HepG2 (cell line): ENCODE results near the gene MAN1B1. TPM values are rescaled to one million over a fixed set of nuclear protein-coding genes. Genes with fewer than 3 reads are reported as not detected.
A peak's percentile ranks its signal among the peaks of the same experiment; 100 is the strongest.

Experiments
- ELK4 ChIP-seq: sonication (generic); formaldehyde crosslinking; IDR thresholded peaks from 2 replicates; pipeline ENCODE4 v1.9.0; 2021; ENCODE audit warnings: missing genetic modification reagents, borderline replicate concordance
- GATAD2A ChIP-seq: IDR thresholded peaks from 2 replicates; pipeline ENCODE4 v1.6.1; 2016
- HMG20B ChIP-seq: conservative IDR thresholded peaks from 2 replicates; pipeline ENCODE4 v1.6.1; 2016; ENCODE audit warnings: missing genetic modification reagents, missing compliant biosample characterization
- HMGXB3 ChIP-seq: sonication (generic); formaldehyde crosslinking; IDR thresholded peaks from 2 replicates; pipeline ENCODE4 v1.4.0; 2020; ENCODE audit warnings: missing genetic modification reagents, borderline replicate concordance
- IRF9 ChIP-seq: sonication (generic); formaldehyde crosslinking; IDR thresholded peaks from 2 replicates; pipeline ENCODE4 v1.8.0; 2022; ENCODE audit warnings: missing genetic modification reagents, mild to moderate bottlenecking, borderline replicate concordance
- NBN ChIP-seq: fragments of 450-650 bp; conservative IDR thresholded peaks from 2 replicates; pipeline ENCODE4 v1.6.1; 2017
- RBM39 ChIP-seq: fragments of 200-400 bp; formaldehyde crosslinking; IDR thresholded peaks from one replicate; pipeline ENCODE4 v1.6.1; 2018; ENCODE audit warnings: antibody characterized with exemption, mild to moderate bottlenecking, low read depth, low read length; ENCODE audit not compliant: poor library complexity, severe bottlenecking
- TCF7L2 ChIP-seq: IDR thresholded peaks from 2 replicates; pipeline ENCODE4 v1.6.1; 2011; ENCODE audit warnings: mild to moderate bottlenecking, low read depth, low read length, moderate library complexity
- TRIM24 ChIP-seq: sonication (generic); formaldehyde crosslinking; IDR thresholded peaks from 2 replicates; pipeline ENCODE4 v1.8.0; 2022; ENCODE audit warnings: mild to moderate bottlenecking, missing genetic modification reagents
- ZBTB10 ChIP-seq: sonication (generic); formaldehyde crosslinking; IDR thresholded peaks from 2 replicates; pipeline ENCODE4 v1.4.0; 2020; ENCODE audit warnings: missing genetic modification reagents, borderline replicate concordance
- ZMAT5 ChIP-seq: sonication (generic); formaldehyde crosslinking; IDR thresholded peaks from 2 replicates; pipeline ENCODE4 v1.5.0; 2020; ENCODE audit warnings: mild to moderate bottlenecking, low read depth, missing genetic modification reagents, borderline replicate concordance
- ZNF350 ChIP-seq: sonication (generic); formaldehyde crosslinking; IDR thresholded peaks from 2 replicates; pipeline ENCODE4 v1.4.0; 2020; ENCODE audit warnings: mild to moderate bottlenecking, low read depth, missing genetic modification reagents, borderline replicate concordance
- ZNF382 ChIP-seq: sonication (generic); formaldehyde crosslinking; IDR thresholded peaks from 2 replicates; pipeline ENCODE4 v1.5.0; 2020; ENCODE audit warnings: missing genetic modification reagents, mild to moderate bottlenecking, borderline replicate concordance
- ZNF512 ChIP-seq: sonication (generic); formaldehyde crosslinking; IDR thresholded peaks from 2 replicates; pipeline ENCODE4 v1.4.0; 2020; ENCODE audit warnings: mild to moderate bottlenecking, missing genetic modification reagents
- polyA plus RNA-seq, 8 experiments: library from polyadenylated mRNA; depleted of rRNA in 3 of 8; stranded (reverse) in 7 of 8; unstranded in 1 of 8; fragments of >200 nt; fragmentation: Illumina TruSeq in 4 of 8; extraction: Trizol in 4 of 8; gene quantifications; 2 replicates each; pipeline versions ENCODE4 v1.2.1 to v1.2.3, GENCODE V29; 2011 to 2016; ENCODE audit warnings: low read depth in 4 of 8, missing spikeins in 1 of 8, mixed read lengths in 1 of 8; ENCODE audit not compliant: insufficient read depth in 1 of 8
- total RNA-seq, 5 experiments: library from RNA; depleted of rRNA; stranded (reverse); fragments of >200 nt; fragmentation: Illumina TruSeq; extraction: Trizol; gene quantifications; 2 replicates each; pipeline ENCODE4 v1.2.3, GENCODE V29; 2016; ENCODE audit warnings: low read depth in 1 of 5

Gene MAN1B1
- total and polyA plus RNA-seq, 2 of the 13 experiments (the other 11 are each of a cell fraction or from before 2014, with no cell fraction given), result 48.9 to 59.5 TPM

- TF ChIP-seq GATAD2A, result peak; percentile 79
- TF ChIP-seq NBN, result no peak
- TF ChIP-seq ZNF350 (CRISPR knock-in tag), result no peak; the same call in 1 of the 2 replicates
- TF ChIP-seq ZNF382 (CRISPR knock-in tag), result no peak
- no peak for TF ChIP-seq ZNF512 (CRISPR knock-in tag)
- TF ChIP-seq ZMAT5 (CRISPR knock-in tag), result no peak
- TF ChIP-seq HMG20B (CRISPR knock-in tag), result no peak
- peak; percentile 53 for TF ChIP-seq RBM39
- no peak for TF ChIP-seq TRIM24 (CRISPR knock-in tag)
- no peak for TF ChIP-seq TCF7L2
- peak; percentile 87 for TF ChIP-seq ZBTB10
- no peak; the same call in 1 of the 2 replicates for TF ChIP-seq HMGXB3 (CRISPR knock-in tag)
- TF ChIP-seq IRF9 (CRISPR knock-in tag), result 0 out of 2 replicates have a peak, but pooled peaks have one; percentile 29
- TF ChIP-seq ELK4 (CRISPR knock-in tag), result no peak
These were observed 31.1 kb upstream of the MAN1B1 start (continued) for GRCh38 chr9:137055385-137056364.
